KBM-7 (cell line): Measurements from ENCODE around the gene OPHN1.
"Not testable (repeated sequence)": the region's sequence is repeated elsewhere in the genome, so short reads cannot be mapped to it uniquely, and the experiment has no call there.

ENCODE experiments used
- DNase-seq: peaks from one replicate; pipeline ENCODE4 v3.0.0-alpha.2; 2015
- in situ Hi-C: fragments of 300-500 bp; cut with MboI; formaldehyde crosslinking; loops from 2 replicates; pipeline ENCODE4 v1.14.3; 2020; ENCODE audit warnings: low sequenced_read_pairs, low pct_unique_long_range_greater_than_20kb, mixed read lengths

OPHN1 gene

GRCh38 chrX:68431836-68432235 lies 1.5 kb downstream of the OPHN1 start:
- in situ Hi-C loops: no loop called here
- DNase-seq: no peak

- no peak for DNase-seq
- in situ Hi-C loops: no loop called here
These were observed 4.1 kb downstream of the OPHN1 start for GRCh38 chrX:68429216-68429615.

GRCh38 chrX:68428431-68428830 lies 4.9 kb downstream of the OPHN1 start:
- in situ Hi-C loops: no loop called here
- no peak for DNase-seq

GRCh38 chrX:68424719-68425118 lies 8.6 kb downstream of the OPHN1 start:
- no peak for DNase-seq
- in situ Hi-C loops: no loop called here

- no peak for DNase-seq
- in situ Hi-C loops: no loop called here
These were observed 10.8 kb downstream of the OPHN1 start for GRCh38 chrX:68422478-68422877.

- in situ Hi-C loops: no loop called here
These were observed 11.7 kb downstream of the OPHN1 start for GRCh38 chrX:68421636-68422035.

GRCh38 chrX:68420559-68420958 lies 12.7 kb downstream of the OPHN1 start:
- in situ Hi-C loops: no loop called here
- DNase-seq: no peak

More at GRCh38 chrX:68421636-68422035, 11.7 kb downstream of the OPHN1 start:
- no peak for DNase-seq

- in situ Hi-C loops: no loop called here
- DNase-seq: peak; percentile 77
These were observed 13.3 kb downstream of the OPHN1 start for GRCh38 chrX:68419975-68420374.

- no peak for DNase-seq
- in situ Hi-C loops: no loop called here
These were observed 15.6 kb downstream of the OPHN1 start for GRCh38 chrX:68417651-68418050.

GRCh38 chrX:68416592-68416991 lies 16.7 kb downstream of the OPHN1 start:
- in situ Hi-C loops: no loop called here
- no peak for DNase-seq

- DNase-seq: no peak
- in situ Hi-C loops: no loop called here
These were observed 18.0 kb downstream of the OPHN1 start for GRCh38 chrX:68415316-68415715.

GRCh38 chrX:68413254-68413653 lies 20.0 kb downstream of the OPHN1 start:
- no peak for DNase-seq
- in situ Hi-C loops: no loop called here

- in situ Hi-C loops: no loop called here
These were observed 21.6 kb downstream of the OPHN1 start for GRCh38 chrX:68411729-68412128.

GRCh38 chrX:68409194-68409593 lies 24.1 kb downstream of the OPHN1 start:
- in situ Hi-C loops: no loop called here
- no peak for DNase-seq

More at GRCh38 chrX:68411729-68412128, 21.6 kb downstream of the OPHN1 start:
- DNase-seq: no peak

- in situ Hi-C loops: no loop called here
- DNase-seq: no peak
These were observed 29.8 kb downstream of the OPHN1 start for GRCh38 chrX:68403522-68403921.

- in situ Hi-C loops: no loop called here
- no peak for DNase-seq
These were observed 30.3 kb downstream of the OPHN1 start for GRCh38 chrX:68403038-68403437.

GRCh38 chrX:68402094-68402493 lies 31.2 kb downstream of the OPHN1 start:
- DNase-seq: no peak
- in situ Hi-C loops: no loop called here

- no peak for DNase-seq
- in situ Hi-C loops: no loop called here
These were observed 35.0 kb downstream of the OPHN1 start for GRCh38 chrX:68398291-68398690.

- no peak for DNase-seq
- in situ Hi-C loops: no loop called here
These were observed 36.3 kb downstream of the OPHN1 start for GRCh38 chrX:68396953-68397352.

GRCh38 chrX:68389419-68389960 lies 43.8 kb downstream of the OPHN1 start:
- in situ Hi-C loops: not testable (repeated sequence)

GRCh38 chrX:68387776-68388175 lies 45.5 kb downstream of the OPHN1 start:
- no peak for DNase-seq
- in situ Hi-C loops: no loop called here

More at GRCh38 chrX:68389419-68389960, 43.8 kb downstream of the OPHN1 start:
- DNase-seq: not testable (repeated sequence)

- no peak for DNase-seq
- in situ Hi-C loops: no loop called here
These were observed 49.8 kb downstream of the OPHN1 start for GRCh38 chrX:68383540-68383939.
